LNCaP clone FGC (cell line): ENCODE data around the gene GPRC5A.

Experiments
- DNase-seq: peaks from one replicate; pipeline ENCODE4 v3.0.0-alpha.2; 2011; ENCODE audit warnings: low read depth
- H3K4me3 ChIP-seq: 2 replicates; pipeline ENCODE4 v1.5.1; 2011; ENCODE audit warnings: mild to moderate bottlenecking, low read depth, low read length, control low read depth
- CTCF ChIP-seq: IDR thresholded peaks from 2 replicates; pipeline ENCODE4 v1.5.1; 2012; ENCODE audit warnings: mild to moderate bottlenecking; ENCODE audit not compliant: control insufficient read depth, insufficient read depth; ENCODE audit errors: extremely low read depth

GPRC5A gene

GRCh38 chr12:12909995-12910420, 18.6 kb downstream of the GPRC5A start:
- H3K4me3 ChIP-seq, result no peak overlapping the region
- no peak for TF ChIP-seq CTCF
- DNase-seq, result no peak

GRCh38 chr12:12912711-12913110, 21.3 kb downstream of the GPRC5A start:
- TF ChIP-seq CTCF, result no peak
- DNase-seq, result no peak
- H3K4me3 ChIP-seq, result no peak overlapping the region

- H3K4me3 ChIP-seq, result no peak overlapping the region
- no peak for DNase-seq
- TF ChIP-seq CTCF, result no peak
These were observed 24.3 kb downstream of the GPRC5A start for GRCh38 chr12:12915656-12916055.

- peak; percentile 45 for DNase-seq
- no peak overlapping the region for H3K4me3 ChIP-seq
- peak; percentile 99 for TF ChIP-seq CTCF
These were observed 25.0 kb downstream of the GPRC5A start for GRCh38 chr12:12916135-12916944.

GRCh38 chr12:12917517-12917916, 26.2 kb downstream of the GPRC5A start:
- TF ChIP-seq CTCF, result no peak
- no peak overlapping the region for H3K4me3 ChIP-seq
- DNase-seq, result no peak

GRCh38 chr12:12918781-12919389, 27.5 kb downstream of the GPRC5A start:
- no peak overlapping the region for H3K4me3 ChIP-seq
- TF ChIP-seq CTCF, result no peak
- no peak for DNase-seq
